ENCODE measurements around the gene CLDN6. TPM values are rescaled to one million over a fixed set of nuclear protein-coding genes. Genes with fewer than 3 reads are reported as not detected.

Gene CLDN6
- total and polyA plus RNA-seq, 2 of the 13 experiments (the other 11 are each of a cell fraction or from before 2014, with no cell fraction given): 5.9 to 7.6 TPM

GRCh38 chr16:3020604-3021448 is 2.8 kb upstream of the CLDN6 start (continued):
- TF ChIP-seq SAP130 (CRISPR knock-in tag; IDR thresholded peaks at IDR 0.05; ENCODE audit: low read depth) (peak; percentile 89), RBAK (CRISPR knock-in tag; IDR thresholded peaks at IDR 0.05) (no peak), SOX6 (IDR thresholded peaks at IDR 0.05) (no peak), SOX6 (CRISPR knock-in tag; IDR thresholded peaks at IDR 0.05) (peak; percentile 76), HOXD1 (CRISPR knock-in tag; IDR thresholded peaks at IDR 0.05) (peak; percentile 72), DNMT3B (CRISPR knock-in tag; conservative IDR thresholded peaks at IDR 0.05) (no peak), ARNT (IDR thresholded peaks at IDR 0.05) (no peak), ZBTB26 (CRISPR knock-in tag; IDR thresholded peaks at IDR 0.05; ENCODE audit: borderline replicate concordance) (no peak), FOXC1 (CRISPR knock-in tag; IDR thresholded peaks at IDR 0.05; ENCODE audit: borderline replicate concordance) (no peak), CENPX (CRISPR knock-in tag; IDR thresholded peaks at IDR 0.05) (no peak), MIXL1 (CRISPR knock-in tag; IDR thresholded peaks at IDR 0.05) (peak; percentile 25; the same call in 1 of the 2 replicates), ZNF660 (CRISPR knock-in tag; IDR thresholded peaks at IDR 0.05; ENCODE audit: borderline replicate concordance, low read depth) (no peak), E2F2 (CRISPR knock-in tag; IDR thresholded peaks at IDR 0.05; ENCODE audit: borderline replicate concordance) (no peak), ATF5 (CRISPR knock-in tag; IDR thresholded peaks at IDR 0.05; ENCODE audit: low read depth) (no peak), CAMTA2 (CRISPR knock-in tag; IDR thresholded peaks at IDR 0.05; ENCODE audit: borderline replicate concordance) (no peak), GRHL1 (CRISPR knock-in tag; conservative IDR thresholded peaks at IDR 0.05) (no peak), ZNF773 (CRISPR knock-in tag; IDR thresholded peaks at IDR 0.05; ENCODE audit: borderline replicate concordance) (peak; percentile 85; the same call in 1 of the 2 replicates), ZNF296 (CRISPR knock-in tag; conservative IDR thresholded peaks at IDR 0.05) (no peak), GATAD2A (CRISPR knock-in tag; IDR thresholded peaks at IDR 0.05) (peak; percentile 71), SYNCRIP (IDR thresholded peaks at IDR 0.05; ENCODE audit: insufficient read depth, low read depth, low read length) (no peak), HOXA5 (CRISPR knock-in tag; IDR thresholded peaks at IDR 0.05) (peak; percentile 75; the same call in 1 of the 2 replicates), TEAD3 (CRISPR knock-in tag; optimal IDR thresholded peaks at IDR 0.05; ENCODE audit: borderline replicate concordance) (peak; percentile 97), SNAI1 (CRISPR knock-in tag; IDR thresholded peaks at IDR 0.05; ENCODE audit: borderline replicate concordance) (no peak), MAZ (IDR thresholded peaks at IDR 0.05; ENCODE audit: borderline replicate concordance, low read depth, low read length) (peak; percentile 83), MAZ (CRISPR knock-in tag; IDR thresholded peaks at IDR 0.05; ENCODE audit: low read depth) (peak; percentile 68; the same call in 1 of the 2 replicates), SNAPC5 (CRISPR knock-in tag; IDR thresholded peaks at IDR 0.05; ENCODE audit: borderline replicate concordance) (no peak), KDM5B (CRISPR knock-in tag; IDR thresholded peaks at IDR 0.05; ENCODE audit: borderline replicate concordance) (peak; percentile 38)
